Ascending aorta (tissue), 2 donors: ENCODE measurements around the gene FBXO21. TPM values are rescaled to one million over a fixed set of nuclear protein-coding genes. Genes with fewer than 3 reads are reported as not detected.

ENCODE experiments used
- DNase-seq, 2 donors: peaks; one replicate each; pipeline ENCODE4 v3.0.0-alpha.2; 2019; ENCODE audit warnings: low spot score in 2 of 2
- H3K27ac ChIP-seq, 2 donors: fragments of 200-600 bp; sonication (generic); one replicate each; pipeline ENCODE4 v1.5.1; 2016 to 2017; ENCODE audit warnings: mild to moderate bottlenecking in 1 of 2
- H3K27me3 ChIP-seq: fragments of 200-600 bp; sonication (generic); one replicate; pipeline ENCODE4 v1.5.1; 2017
- H3K36me3 ChIP-seq, 2 donors: fragments of 200-600 bp; sonication (generic); one replicate each; pipeline ENCODE4 v1.5.1; 2016
- H3K4me1 ChIP-seq, 2 donors: fragments of 200-600 bp; sonication (generic); one replicate each; pipeline ENCODE4 v1.5.1; 2016 to 2017; ENCODE audit warnings: mild to moderate bottlenecking in 1 of 2
- H3K4me3 ChIP-seq, 2 donors: fragments of 200-600 bp; sonication (generic); one replicate each; pipeline ENCODE4 v1.5.1; 2016 to 2017; ENCODE audit warnings: mild to moderate bottlenecking in 1 of 2
- H3K9me3 ChIP-seq, 2 donors: fragments of 200-600 bp; sonication (generic); one replicate each; pipeline ENCODE4 v1.5.1; 2016
- intact Hi-C: fragments of 100-400 bp; cut with DNase I; formaldehyde crosslinking; loops from one replicate; pipeline ENCODE4 v1.15.1; 2023
- total RNA-seq: library from RNA; depleted of rRNA; stranded (reverse); fragments of >200 nt; gene quantifications from one replicate; pipeline ENCODE4 v1.1.0, GENCODE V29; 2016
- TF ChIP-seq, protein P1 (sequence below), 3 experiments: fragments of 200-600 bp in 2 of 3; fragments of 450-650 bp in 1 of 3; sonication (generic) in 2 of 3; IDR thresholded peaks; one replicate each; pipeline ENCODE4 v1.5.1; 2016 to 2019; ENCODE audit warnings: antibody characterized with exemption in 3 of 3, mild to moderate bottlenecking in 1 of 3, moderate library complexity in 1 of 3

FBXO21 gene
- total RNA-seq, 1 donor from 2014 or later = 35.9 TPM

DNA sequence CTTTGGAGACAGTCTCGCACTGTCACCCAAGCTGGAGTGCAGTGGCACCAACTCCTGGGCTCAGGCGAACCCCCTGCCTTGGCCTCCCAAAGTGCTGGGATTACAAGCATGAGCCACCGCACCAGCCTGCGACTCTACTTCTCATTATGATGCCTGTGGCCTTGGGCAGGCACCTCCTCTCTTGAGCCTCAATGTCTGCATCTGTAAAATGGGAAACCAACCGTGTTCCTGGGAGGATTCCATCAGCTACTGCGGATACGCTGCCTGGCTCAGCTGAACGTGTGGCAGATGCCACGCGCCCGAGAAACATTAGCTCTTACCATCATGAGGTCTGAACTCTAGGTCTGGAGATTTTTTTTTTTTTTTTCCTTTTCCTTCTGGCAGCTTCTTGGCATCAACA, 96.8 kb downstream of the FBXO21 start:
- peaks cover 2 to 3% of the 10 kb centered on the region in 2 donors for H3K4me1 ChIP-seq
- TF ChIP-seq, protein P1, sequence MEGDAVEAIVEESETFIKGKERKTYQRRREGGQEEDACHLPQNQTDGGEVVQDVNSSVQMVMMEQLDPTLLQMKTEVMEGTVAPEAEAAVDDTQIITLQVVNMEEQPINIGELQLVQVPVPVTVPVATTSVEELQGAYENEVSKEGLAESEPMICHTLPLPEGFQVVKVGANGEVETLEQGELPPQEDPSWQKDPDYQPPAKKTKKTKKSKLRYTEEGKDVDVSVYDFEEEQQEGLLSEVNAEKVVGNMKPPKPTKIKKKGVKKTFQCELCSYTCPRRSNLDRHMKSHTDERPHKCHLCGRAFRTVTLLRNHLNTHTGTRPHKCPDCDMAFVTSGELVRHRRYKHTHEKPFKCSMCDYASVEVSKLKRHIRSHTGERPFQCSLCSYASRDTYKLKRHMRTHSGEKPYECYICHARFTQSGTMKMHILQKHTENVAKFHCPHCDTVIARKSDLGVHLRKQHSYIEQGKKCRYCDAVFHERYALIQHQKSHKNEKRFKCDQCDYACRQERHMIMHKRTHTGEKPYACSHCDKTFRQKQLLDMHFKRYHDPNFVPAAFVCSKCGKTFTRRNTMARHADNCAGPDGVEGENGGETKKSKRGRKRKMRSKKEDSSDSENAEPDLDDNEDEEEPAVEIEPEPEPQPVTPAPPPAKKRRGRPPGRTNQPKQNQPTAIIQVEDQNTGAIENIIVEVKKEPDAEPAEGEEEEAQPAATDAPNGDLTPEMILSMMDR (IDR thresholded peaks at IDR 0.05) = no peak
- peaks cover 4% of the 10 kb centered on the region for H3K27me3 ChIP-seq
- H3K27ac ChIP-seq = no peak overlapping the region
- DNase-seq = no peak
- no peaks in the 10 kb centered on the region for H3K36me3 ChIP-seq
- no peak overlapping the region for H3K4me3 ChIP-seq
- intact Hi-C loops = no loop called here
- peaks cover 7 to 13% of the 10 kb centered on the region in 2 donors for H3K9me3 ChIP-seq

DNA sequence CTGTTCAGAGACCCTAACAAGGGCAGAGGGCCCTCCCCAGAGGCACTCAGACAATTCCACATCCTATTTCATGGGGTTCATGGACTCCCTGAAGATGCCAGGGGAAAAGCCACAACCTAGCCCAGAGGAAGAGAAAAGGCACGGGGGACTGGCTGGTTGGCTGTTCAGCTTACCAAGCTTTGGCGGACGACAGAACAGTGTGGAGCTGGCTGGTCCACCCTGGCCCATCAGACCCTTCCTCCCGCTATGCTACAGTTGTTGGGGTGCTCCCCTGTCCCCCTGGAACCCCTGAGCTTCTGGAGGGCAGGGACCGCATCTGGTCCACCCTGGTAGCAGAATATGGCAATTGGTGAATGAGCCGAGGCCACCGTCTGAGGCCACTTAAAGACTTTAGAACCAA, 97.4 kb downstream of the FBXO21 start:
- TF ChIP-seq, protein P1 (IDR thresholded peaks at IDR 0.05) = no peak
- DNase-seq = no peak
- Histone ChIP-seq H3K4me3 (no peak overlapping the region), H3K36me3 (no peaks in the 10 kb centered on the region), H3K4me1 (no peaks in the 10 kb centered on the region), H3K27ac (no peak overlapping the region), H3K9me3 (peaks cover 7 to 13% of the 10 kb centered on the region in 2 donors), H3K27me3 (no peaks in the 10 kb centered on the region)
- intact Hi-C loops = no loop called here

DNA sequence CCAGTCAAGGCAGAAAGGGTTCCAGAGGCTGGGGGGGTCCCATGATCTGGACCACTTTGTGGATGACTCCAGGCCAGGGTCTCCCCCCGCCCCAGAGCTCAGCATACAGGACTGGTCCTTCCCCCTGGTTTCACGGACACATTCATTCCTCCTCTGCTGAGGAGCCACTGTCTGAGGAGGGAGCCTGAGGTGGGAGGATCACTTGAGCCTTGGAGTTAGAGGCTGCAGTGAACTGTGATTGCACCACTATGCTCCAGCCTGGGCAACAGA, 97.8 kb downstream of the FBXO21 start:
- TF ChIP-seq, protein P1 (IDR thresholded peaks at IDR 0.05) = no peak
- intact Hi-C loops = no loop called here
- H3K9me3 ChIP-seq = peaks cover 7 to 13% of the 10 kb centered on the region in 2 donors

More for the DNA sequence above, 97.8 kb downstream of the FBXO21 start:
- DNase-seq = no peak
- Histone ChIP-seq H3K27ac (no peak overlapping the region), H3K27me3 (no peaks in the 10 kb centered on the region), H3K4me1 (no peaks in the 10 kb centered on the region), H3K36me3 (no peaks in the 10 kb centered on the region), H3K4me3 (no peak overlapping the region)

Other genes with a start within 250 kb of the FBXO21 start
- 20.8 TPM for gene TESC, start 91.1 kb downstream of the FBXO21 start, total RNA-seq
- gene NOS1, start 171.2 kb upstream of the FBXO21 start, total RNA-seq = 0.21 TPM